C4-2B (cell line): ENCODE results near the gene SLC25A21.

Experiments
- ZFX ChIP-seq: fragments of 450-650 bp; IDR thresholded peaks from 2 replicates; pipeline ENCODE4 v1.6.1; 2017
- TF ChIP-seq, protein P1 (sequence below): fragments of 450-650 bp; conservative IDR thresholded peaks from 2 replicates; pipeline ENCODE4 v1.5.1; 2017; ENCODE audit warnings: mild to moderate bottlenecking

GRCh38 chr14:37078131-37078530, 94.3 kb downstream of the SLC25A21 start:
- TF ChIP-seq, protein P1, sequence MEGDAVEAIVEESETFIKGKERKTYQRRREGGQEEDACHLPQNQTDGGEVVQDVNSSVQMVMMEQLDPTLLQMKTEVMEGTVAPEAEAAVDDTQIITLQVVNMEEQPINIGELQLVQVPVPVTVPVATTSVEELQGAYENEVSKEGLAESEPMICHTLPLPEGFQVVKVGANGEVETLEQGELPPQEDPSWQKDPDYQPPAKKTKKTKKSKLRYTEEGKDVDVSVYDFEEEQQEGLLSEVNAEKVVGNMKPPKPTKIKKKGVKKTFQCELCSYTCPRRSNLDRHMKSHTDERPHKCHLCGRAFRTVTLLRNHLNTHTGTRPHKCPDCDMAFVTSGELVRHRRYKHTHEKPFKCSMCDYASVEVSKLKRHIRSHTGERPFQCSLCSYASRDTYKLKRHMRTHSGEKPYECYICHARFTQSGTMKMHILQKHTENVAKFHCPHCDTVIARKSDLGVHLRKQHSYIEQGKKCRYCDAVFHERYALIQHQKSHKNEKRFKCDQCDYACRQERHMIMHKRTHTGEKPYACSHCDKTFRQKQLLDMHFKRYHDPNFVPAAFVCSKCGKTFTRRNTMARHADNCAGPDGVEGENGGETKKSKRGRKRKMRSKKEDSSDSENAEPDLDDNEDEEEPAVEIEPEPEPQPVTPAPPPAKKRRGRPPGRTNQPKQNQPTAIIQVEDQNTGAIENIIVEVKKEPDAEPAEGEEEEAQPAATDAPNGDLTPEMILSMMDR: no peak
- no peak for TF ChIP-seq ZFX
